Bone marrow (tissue), 2 donors: ENCODE results near the gene METRN.
A peak's percentile ranks its signal among the peaks of the same experiment; 100 is the strongest.
"Not testable (repeated sequence)": the region's sequence is repeated elsewhere in the genome, so short reads cannot be mapped to it uniquely, and the experiment has no call there.

Experiments
- DNase-seq, 2 donors: peaks; one replicate each; lab custom pipeline; 2025; lab: John Stamatoyannopoulos, UW

METRN gene

GRCh38 chr16:709566-710499 lies 5.1 kb upstream of the METRN start:
- no peak for DNase-seq

- DNase-seq, result no peak
Observed at GRCh38 chr16:710500-711075, 4.3 kb upstream of the METRN start.

DNA sequence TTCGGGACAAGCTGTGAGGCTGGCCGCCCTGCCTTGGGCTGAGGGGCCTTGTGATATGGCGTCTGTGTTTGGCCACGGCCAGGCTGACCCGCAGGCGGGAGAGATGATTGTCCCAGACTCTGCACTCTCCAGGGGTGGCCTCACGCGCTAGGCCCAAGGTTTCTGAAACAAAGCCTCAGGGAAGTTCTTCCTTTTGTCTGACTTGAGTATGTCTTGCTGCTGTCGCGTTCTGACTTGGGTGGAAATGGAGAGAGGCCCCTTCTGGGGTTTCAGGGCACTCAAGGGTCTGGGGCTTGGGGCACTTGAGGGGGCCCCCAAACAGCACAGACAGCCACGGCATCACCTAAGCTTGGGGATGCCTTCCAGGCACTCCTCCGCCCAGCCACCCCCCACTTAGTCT lies 3.8 kb upstream of the METRN start:
- DNase-seq, result no peak

- peak; percentile 35 to 44 for DNase-seq
Observed at GRCh38 chr16:711548-712320, 3.2 kb upstream of the METRN start.

GRCh38 chr16:712740-713250 lies 2.1 kb upstream of the METRN start:
- DNase-seq, result not testable (repeated sequence)

DNA sequence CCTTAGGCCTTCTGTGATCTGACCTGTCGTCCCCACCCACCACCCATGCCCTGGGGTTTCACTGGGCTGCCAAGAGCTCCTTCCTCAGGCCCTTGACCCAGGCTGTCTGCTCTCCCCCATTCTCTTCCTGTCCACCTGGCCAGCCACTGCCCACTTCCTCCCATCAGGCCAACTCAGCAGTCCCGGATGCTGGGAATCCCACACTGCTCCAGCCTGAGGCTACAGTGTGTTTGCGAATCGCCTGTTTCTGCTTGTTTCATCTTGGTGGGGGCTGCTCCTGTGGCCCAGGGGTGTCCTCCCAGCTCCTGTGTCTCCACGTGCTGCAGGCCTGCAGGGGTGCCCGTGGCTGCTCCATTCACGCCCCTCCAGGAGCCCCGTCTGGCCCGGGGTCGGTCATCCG lies 839 bp upstream of the METRN start:
- DNase-seq, result no peak

- DNase-seq, result no peak
Observed at GRCh38 chr16:715477-716199, 720 bp downstream of the METRN start.

DNA sequence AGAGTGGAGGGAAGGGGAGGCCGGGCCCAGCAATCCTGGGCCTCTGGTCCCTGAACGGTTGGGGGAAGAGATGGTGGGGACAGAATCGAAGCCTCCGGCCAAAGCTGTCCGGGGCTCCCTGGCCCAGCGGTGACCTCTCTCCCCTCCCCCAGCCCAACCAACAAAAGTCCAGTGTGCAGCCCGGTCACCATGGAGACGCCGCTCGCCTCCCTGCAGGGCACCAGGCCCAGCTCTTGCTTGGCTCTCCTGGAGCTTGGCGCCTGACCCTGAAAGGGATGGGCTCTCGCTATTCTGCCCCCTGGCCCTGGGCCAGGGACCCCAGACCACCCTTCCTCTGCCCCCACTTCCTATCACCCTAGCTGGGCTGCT lies 1.3 kb downstream of the METRN start:
- no peak for DNase-seq

- no peak for DNase-seq
Observed at GRCh38 chr16:716768-717325, 1.9 kb downstream of the METRN start.

DNA sequence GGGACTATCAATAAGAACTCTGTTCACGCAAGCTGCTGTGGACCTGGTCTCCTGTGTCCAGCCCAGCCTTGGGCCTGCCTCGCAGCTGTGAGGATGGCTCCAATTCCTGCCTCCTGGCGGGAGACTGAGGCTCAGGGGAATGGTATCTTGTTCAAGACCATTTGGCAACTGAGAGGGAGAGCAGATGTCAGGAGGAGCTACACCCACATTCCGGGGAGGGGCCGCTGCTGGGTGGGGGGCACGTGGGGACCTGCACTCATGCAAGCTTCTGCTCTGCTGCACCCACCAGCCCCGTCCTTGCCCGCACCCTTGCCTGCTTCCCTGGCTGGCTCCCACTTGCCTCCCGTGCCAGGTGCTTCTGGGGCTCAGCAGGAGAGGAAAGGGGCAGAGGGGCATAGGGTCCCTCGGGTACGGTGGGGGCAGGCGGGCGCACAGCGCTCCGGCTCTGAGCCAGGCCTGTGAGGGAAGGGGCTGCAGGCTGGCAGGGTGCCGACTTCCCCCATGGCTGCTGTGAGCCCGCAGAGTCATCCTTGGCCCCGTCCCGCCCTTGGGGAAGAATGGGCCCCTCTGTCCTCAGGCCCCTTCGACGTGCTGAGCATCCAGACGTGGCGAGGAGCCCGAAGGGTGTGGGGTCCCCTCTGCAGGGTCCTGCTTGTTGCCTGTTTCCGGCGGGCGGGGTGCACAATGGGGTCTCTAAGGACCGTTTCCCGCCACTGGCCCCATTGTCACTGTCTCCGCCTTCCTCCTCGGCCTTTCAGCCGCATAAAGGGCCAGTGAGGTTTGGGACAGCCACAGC lies 2.7 kb downstream of the METRN start:
- no peak for DNase-seq

DNA sequence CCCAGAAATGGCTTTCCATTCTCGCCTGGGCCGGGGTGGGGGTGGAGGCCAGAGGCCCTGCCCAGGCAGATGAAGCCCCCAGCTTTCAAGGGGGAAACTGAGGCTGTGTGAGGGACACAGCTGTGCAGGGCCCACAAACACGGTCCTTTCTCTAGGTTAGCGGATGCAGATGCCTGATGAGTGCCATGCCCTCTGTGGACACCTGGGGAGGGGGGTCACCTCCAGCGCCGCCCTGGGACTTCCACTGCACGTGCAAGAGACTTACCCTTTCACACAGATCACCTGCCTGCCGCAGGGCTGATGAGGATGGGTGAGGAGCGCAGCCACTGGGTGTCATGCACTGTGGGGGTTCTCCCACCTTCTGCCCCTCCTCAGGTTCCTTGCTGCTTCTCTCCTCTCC lies 3.5 kb downstream of the METRN start:
- DNase-seq, result no peak

DNA sequence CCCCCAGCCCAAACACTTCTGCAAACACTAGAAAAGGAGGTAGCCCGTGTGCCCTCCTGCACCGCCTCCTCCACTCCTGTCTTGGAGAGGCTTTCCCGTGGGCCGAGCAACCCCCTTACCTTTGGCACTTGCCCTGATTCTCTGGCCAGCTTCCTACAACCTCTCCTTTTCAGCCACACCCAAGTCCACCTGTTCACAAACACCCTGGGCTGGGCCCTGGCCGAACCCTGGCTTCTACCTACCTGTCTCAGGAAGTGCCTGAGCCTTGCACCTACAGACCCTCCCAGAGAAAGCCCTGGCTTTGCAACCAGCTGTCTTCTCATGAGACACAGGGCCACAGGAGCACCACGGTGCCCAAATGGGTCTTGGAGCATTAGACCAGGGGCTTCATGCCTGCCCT lies 4.0 kb downstream of the METRN start:
- DNase-seq, result no peak

- no peak for DNase-seq
Observed at GRCh38 chr16:719815-720446, 5.0 kb downstream of the METRN start.

DNA sequence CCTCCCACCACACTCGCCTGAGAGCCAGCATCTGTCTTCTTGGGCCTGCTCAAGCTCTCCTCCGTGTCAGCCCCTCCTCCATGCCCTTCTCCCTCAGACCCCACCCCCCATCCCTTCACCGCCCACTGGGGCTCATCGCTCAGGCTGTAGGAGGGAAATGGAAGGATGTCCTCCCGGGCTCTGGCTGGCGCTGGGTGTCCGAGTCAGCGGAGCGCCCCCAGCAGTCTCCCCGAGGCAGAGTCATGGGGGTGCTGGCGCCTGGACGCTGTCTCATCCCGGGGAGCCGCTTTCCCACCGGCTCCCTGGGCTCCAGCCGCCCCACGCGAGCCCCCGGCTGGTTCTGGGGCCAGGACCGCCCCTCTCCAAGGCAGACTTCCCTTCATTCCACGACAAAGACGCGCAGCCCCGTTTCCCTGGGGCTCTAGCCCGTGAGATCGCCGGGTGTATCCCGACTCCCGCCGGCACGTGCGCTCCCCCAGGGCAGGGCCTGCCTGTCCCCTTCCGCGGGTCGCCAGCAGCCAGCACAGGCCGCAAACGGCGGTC lies 5.6 kb downstream of the METRN start:
- DNase-seq, result no peak

- DNase-seq, result peak in 1 of 2 donors; percentile 46
Observed at GRCh38 chr16:720990-721764, 6.3 kb downstream of the METRN start, which contains the start of gene ANTKMT. TSS of gene ANTKMT (plus strand) at chr16:721146. CDS start at chr16:721275, 129 bp downstream.

- DNase-seq, result no peak
Observed at GRCh38 chr16:721765-722540, 7.0 kb downstream of the METRN start.

DNA sequence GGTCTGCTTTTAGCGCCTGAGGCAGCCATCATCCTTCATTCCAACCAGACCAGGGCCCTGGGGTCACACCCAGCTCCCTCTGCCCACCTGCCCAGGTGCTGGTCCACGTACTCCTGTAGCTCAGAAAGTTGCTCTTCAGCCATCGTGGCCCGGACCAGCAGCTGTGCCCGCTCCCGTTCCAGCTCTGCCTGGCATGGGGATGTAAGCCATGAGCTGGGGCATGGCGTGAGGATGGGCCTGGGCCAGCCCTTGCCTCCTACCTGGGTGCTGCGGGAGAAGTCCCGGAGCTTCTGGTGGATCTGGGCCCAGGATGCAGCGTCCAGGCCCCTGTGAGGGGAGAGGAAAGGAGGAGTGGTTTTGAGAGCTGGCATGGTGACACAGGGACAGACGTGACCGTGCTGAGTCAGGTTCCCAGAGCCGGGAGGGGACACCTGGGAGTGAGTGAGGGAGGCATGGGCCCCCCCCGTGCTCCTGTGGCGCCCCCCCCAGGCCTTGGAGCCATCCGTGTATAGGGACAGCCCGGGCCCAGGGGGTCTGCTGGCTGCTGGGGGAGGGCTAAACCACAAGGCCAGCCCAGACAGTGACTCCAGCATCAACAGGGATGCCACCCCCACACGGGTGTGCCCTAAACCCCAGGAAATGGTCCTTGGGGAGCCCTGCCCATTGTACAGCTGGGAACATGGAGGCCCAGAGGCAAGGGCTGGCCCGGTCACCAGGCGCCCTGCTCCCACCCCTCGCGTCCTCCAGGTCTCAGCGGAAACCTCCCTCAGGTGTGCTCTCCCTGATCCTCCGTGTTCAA lies 8.1 kb downstream of the METRN start:
- no peak for DNase-seq
